ENCODE results near the gene CDY1.
"Not testable (repeated sequence)": the region's sequence is repeated elsewhere in the genome, so short reads cannot be mapped to it uniquely, and the experiment has no call there.

CDY1 gene, protein sequence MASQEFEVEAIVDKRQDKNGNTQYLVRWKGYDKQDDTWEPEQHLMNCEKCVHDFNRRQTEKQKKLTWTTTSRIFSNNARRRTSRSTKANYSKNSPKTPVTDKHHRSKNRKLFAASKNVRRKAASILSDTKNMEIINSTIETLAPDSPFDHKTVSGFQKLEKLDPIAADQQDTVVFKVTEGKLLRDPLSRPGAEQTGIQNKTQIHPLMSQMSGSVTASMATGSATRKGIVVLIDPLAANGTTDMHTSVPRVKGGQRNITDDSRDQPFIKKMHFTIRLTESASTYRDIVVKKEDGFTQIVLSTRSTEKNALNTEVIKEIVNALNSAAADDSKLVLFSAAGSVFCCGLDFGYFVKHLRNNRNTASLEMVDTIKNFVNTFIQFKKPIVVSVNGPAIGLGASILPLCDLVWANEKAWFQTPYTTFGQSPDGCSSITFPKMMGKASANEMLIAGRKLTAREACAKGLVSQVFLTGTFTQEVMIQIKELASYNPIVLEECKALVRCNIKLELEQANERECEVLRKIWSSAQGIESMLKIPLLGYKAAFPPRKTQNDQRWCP

DNA sequence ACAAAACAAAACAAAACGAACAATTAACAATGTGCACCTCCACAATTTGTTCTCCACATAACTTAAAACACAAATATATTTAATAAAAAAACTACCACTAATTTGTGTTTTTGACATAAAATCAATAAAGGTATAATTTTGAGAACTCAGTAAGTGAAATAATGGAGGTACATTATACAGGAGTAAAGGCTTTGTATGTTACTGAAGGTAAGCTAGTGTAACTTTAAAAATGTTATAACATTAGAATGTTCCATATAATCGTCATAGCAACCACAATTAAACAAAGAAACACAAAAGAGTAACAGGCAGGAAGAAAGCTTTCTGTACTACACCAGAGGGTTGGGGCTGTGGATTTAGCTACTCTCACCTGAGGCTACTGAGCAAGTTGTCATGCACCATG, at the start of gene CDY1:
Gene CDY1, plus strand, starts transcription at position 301 of the 400 bp plus-strand sequence. CDS start 326 bp downstream, outside the sequence.
- not testable (repeated sequence) for H3K4me3 ChIP-seq (ENCODE audit: low read depth, low read length); DNase-seq (ENCODE audit: low read depth)

GRCh38 chrY:25593336-25593735, 28.6 kb upstream of the CDY1 start:
- not testable (repeated sequence) for DNase-seq (ENCODE audit: low read depth)

DNA sequence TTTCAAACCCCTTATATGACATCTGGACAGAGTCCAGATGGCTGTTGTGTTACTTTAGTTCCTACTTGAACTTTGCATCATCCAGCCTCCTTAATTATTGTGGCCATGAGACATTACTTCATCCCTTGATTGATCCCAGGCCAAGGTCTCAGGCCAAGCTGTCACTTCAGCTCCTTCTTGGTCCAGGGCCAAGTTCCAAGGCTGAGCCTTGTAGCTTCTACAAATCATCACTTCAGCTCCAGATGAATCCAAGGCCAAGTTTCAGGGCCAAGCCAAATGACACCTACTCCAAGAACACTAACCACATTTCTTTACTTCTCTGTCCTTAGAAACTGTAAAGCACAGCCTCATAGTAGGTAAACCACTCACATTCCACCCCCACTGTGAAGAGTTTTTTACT, 1.7 kb upstream of the CDY1 start:
- not testable (repeated sequence) for H3K4me3 ChIP-seq (ENCODE audit: low read depth, low read length); DNase-seq (ENCODE audit: low read depth)

More at GRCh38 chrY:25593336-25593735, 28.6 kb upstream of the CDY1 start:
- H3K4me3 ChIP-seq (ENCODE audit: low read depth, low read length): not testable (repeated sequence)

DNA sequence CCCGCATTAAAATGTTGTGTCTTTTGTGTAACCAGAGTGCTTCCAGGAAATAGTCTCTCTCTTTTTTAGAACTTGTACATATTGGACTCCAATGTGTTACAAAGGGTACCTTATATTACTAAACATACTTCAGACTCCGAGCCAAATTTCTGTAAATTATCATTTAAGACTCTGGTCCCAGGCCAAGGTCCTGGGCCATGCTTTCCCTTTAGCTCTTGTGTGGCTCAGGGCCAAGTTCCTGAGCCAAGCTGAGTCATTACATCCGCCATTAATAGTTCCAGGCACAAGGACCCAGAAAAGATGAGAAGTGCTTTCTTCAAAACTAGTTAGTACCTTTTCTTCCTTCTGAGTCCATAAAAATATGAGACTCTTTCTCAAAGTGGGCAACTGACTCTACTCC, 4.6 kb downstream of the CDY1 start:
- DNase-seq (ENCODE audit: low read depth); H3K4me3 ChIP-seq (ENCODE audit: low read depth, low read length): not testable (repeated sequence)

DNA sequence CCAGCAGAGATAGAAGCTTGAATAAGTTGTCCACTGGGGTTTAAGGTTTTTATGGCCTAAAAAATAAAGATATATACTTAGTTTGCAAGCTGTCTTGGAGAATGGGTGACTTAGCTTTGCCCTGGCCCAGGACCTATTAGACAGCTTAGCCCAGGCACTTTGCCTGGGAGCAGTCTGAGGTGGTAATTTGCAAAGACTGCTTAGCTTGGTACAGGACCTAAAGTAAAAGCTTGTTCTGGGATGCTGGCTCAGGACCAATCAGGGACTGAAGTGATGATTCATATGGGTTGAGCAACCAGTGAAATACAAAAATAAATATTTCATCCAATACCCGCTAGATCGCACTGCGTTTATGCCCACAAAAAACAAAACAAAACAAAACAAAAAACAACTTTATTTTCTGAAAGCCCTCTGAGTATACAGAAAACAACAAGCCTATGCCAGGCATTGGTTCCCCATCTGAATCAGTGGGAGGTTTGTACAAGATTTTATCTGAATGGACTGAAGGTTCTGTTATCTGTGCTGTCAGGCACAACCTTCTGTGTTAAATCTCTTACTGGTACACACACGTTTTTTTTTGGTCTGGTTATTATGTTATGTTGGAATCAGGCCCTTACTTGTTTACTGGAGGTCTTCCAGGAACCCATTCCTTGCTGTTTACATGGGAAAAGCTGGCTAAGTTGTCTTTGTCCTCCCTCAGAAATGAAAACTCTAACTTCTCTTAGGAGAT, 8.6 kb downstream of the CDY1 start:
- not testable (repeated sequence) for H3K4me3 ChIP-seq (ENCODE audit: low read depth, low read length)

DNA sequence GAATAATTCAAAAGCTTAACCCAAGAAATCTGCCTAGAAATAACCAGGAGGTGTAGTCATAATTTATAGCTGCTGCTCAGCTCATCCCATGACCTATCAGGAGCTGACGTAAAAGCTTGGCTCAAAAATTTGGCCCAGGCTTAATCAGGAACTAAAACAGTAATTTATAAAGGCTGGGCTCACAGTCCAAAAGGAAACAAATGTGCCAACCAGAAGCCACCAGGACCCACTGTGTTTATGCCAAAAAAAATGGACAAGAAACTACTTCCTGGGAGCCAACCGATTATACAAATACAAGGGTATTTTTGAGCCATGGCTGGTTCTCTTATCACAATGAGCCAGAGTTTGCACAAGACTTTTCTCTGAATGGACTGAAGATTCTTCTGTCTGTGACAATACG, 17.9 kb downstream of the CDY1 start:
- H3K4me3 ChIP-seq (ENCODE audit: low read depth, low read length); DNase-seq (ENCODE audit: low read depth): not testable (repeated sequence)

More for the DNA sequence above, 8.6 kb downstream of the CDY1 start:
- not testable (repeated sequence) for DNase-seq (ENCODE audit: low read depth)

- DNase-seq (ENCODE audit: low read depth); H3K4me3 ChIP-seq (ENCODE audit: low read depth, low read length): not testable (repeated sequence)
Observed at GRCh38 chrY:25643024-25643915, 21.4 kb downstream of the CDY1 start.

Data from skeletal muscle cell (primary cell).